Liver (tissue), 9 donors: Measurements from ENCODE around the gene SEMA5A. TPM values are rescaled to one million over a fixed set of nuclear protein-coding genes. Genes with fewer than 3 reads are reported as not detected.

Experiments
- DNase-seq: peaks from one replicate; pipeline ENCODE4 v3.0.0-alpha.2; 2017; ENCODE audit warnings: low spot score
- H3K27ac ChIP-seq, 2 donors: one replicate each; pipeline ENCODE4 v1.7.0; 2013; ENCODE audit warnings: inconsistent platforms in 2 of 2, low read length in 2 of 2, control low read depth in 1 of 2, low read depth in 1 of 2, mild to moderate bottlenecking in 1 of 2
- H3K27me3 ChIP-seq, 4 donors: one replicate each; pipeline versions ENCODE4 v1.6.1 to v1.7.0; 2013; ENCODE audit warnings: low read length in 3 of 4, inconsistent platforms in 1 of 4, mild to moderate bottlenecking in 1 of 4, moderate library complexity in 1 of 4; ENCODE audit not compliant: control insufficient read depth in 4 of 4, insufficient read depth in 4 of 4
- H3K36me3 ChIP-seq, 4 donors: one replicate each; pipeline versions ENCODE4 v1.6.1 to v1.7.0; 2013; ENCODE audit warnings: low read length in 3 of 4, mild to moderate bottlenecking in 3 of 4, low read depth in 1 of 4, moderate library complexity in 1 of 4; ENCODE audit not compliant: control insufficient read depth in 4 of 4, insufficient read depth in 3 of 4
- H3K4me1 ChIP-seq, 4 donors: one replicate each; pipeline versions ENCODE4 v1.6.1 to v1.7.0; 2013; ENCODE audit warnings: low read length in 3 of 4, mild to moderate bottlenecking in 3 of 4, moderate library complexity in 1 of 4; ENCODE audit not compliant: control insufficient read depth in 4 of 4, insufficient read depth in 4 of 4
- H3K4me3 ChIP-seq, 3 donors: one replicate each; pipeline versions ENCODE4 v1.6.1 to v1.7.0; 2013; ENCODE audit warnings: low read length in 3 of 3, control low read depth in 1 of 3, low read depth in 1 of 3, mild to moderate bottlenecking in 1 of 3
- H3K9ac ChIP-seq, 2 donors: one replicate each; pipeline ENCODE4 v1.7.0; 2013; ENCODE audit warnings: low read length in 2 of 2, mild to moderate bottlenecking in 2 of 2, moderate library complexity in 2 of 2, control low read depth in 1 of 2, low read depth in 1 of 2
- H3K9me3 ChIP-seq, 4 donors: one replicate each; pipeline versions ENCODE4 v1.6.1 to v1.7.0; 2013; ENCODE audit warnings: low read length in 3 of 4; ENCODE audit not compliant: control insufficient read depth in 4 of 4
- ATF3 ChIP-seq: IDR thresholded peaks from 2 replicates; pipeline ENCODE4 v1.6.1; 2016; ENCODE audit warnings: antibody characterized with exemption
- CTCF ChIP-seq: fragments of 150-350 bp; IDR thresholded peaks from 2 replicates; pipeline ENCODE4 v1.5.1; 2017; ENCODE audit warnings: improper control_type of control experiment, low read depth, low read length; ENCODE audit not compliant: missing input control
- FOXA1 ChIP-seq: IDR thresholded peaks from 2 replicates; pipeline ENCODE4 v1.6.1; 2016; ENCODE audit warnings: antibody characterized with exemption
- FOXA2 ChIP-seq: IDR thresholded peaks from 2 replicates; pipeline ENCODE4 v1.6.1; 2016; ENCODE audit warnings: antibody characterized with exemption
- GABPA ChIP-seq, 2 donors: IDR thresholded peaks in 1 of 2; conservative IDR thresholded peaks in 1 of 2; 2 replicates each; pipeline ENCODE4 v1.6.1; 2016; ENCODE audit warnings: antibody characterized with exemption in 2 of 2, mild to moderate bottlenecking in 1 of 2, moderate library complexity in 1 of 2
- HNF4A ChIP-seq, 2 donors: conservative IDR thresholded peaks; 2 replicates each; pipeline ENCODE4 v1.6.1; 2016; ENCODE audit warnings: antibody characterized with exemption in 2 of 2, mild to moderate bottlenecking in 2 of 2
- HNF4G ChIP-seq: IDR thresholded peaks from 2 replicates; pipeline ENCODE4 v1.6.1; 2016; ENCODE audit warnings: antibody characterized with exemption
- JUND ChIP-seq, 2 donors: IDR thresholded peaks; 2 replicates each; pipeline ENCODE4 v1.6.1; 2016; ENCODE audit warnings: antibody characterized with exemption in 2 of 2
- NR2F2 ChIP-seq: IDR thresholded peaks from 2 replicates; pipeline ENCODE4 v1.6.1; 2016; ENCODE audit warnings: antibody characterized with exemption
- RAD21 ChIP-seq, 2 donors: IDR thresholded peaks; 2 replicates each; pipeline ENCODE4 v1.6.1; 2016; ENCODE audit warnings: antibody characterized with exemption in 2 of 2, mild to moderate bottlenecking in 2 of 2
- REST ChIP-seq: IDR thresholded peaks from 2 replicates; pipeline ENCODE4 v1.6.1; 2016; ENCODE audit warnings: antibody characterized with exemption, mild to moderate bottlenecking
- RXRA ChIP-seq, 2 donors: IDR thresholded peaks; 2 replicates each; pipeline ENCODE4 v1.6.1; 2017 to 2018; ENCODE audit warnings: antibody characterized with exemption in 2 of 2, mild to moderate bottlenecking in 1 of 2
- TAF1 ChIP-seq: conservative IDR thresholded peaks from 2 replicates; pipeline ENCODE4 v1.6.1; 2016; ENCODE audit warnings: antibody characterized with exemption, mild to moderate bottlenecking
- YY1 ChIP-seq: IDR thresholded peaks from 2 replicates; pipeline ENCODE4 v1.6.1; 2016; ENCODE audit warnings: antibody characterized with exemption, mild to moderate bottlenecking
- ZBTB33 ChIP-seq: IDR thresholded peaks from 2 replicates; pipeline ENCODE4 v1.6.1; 2016; ENCODE audit warnings: antibody characterized with exemption
- WGBS: extraction: QIAGEN DNeasy Blood & Tissue Kit; methylation state at CpG from one replicate; pipeline ENCODE4 v1.1.7; 2013; 5-methylcytosine and 5-hydroxymethylcytosine counted together
- polyA plus RNA-seq, 2 donors: library from polyadenylated mRNA; stranded (reverse) in 1 of 2; unstranded in 1 of 2; fragments of 200-250 nt in 1 of 2; fragments of >200 nt in 1 of 2; fragmentation: Nextera tagmentation in 1 of 2; extraction: Ambion mirVana in 1 of 2; gene quantifications; one replicate each; pipeline versions ENCODE4 v1.2.1 to v1.2.3, GENCODE V29; 2013 to 2015
- total RNA-seq, 2 donors: library from RNA; depleted of rRNA; stranded (reverse); fragments of >200 nt; gene quantifications; one replicate each; pipeline ENCODE4 v1.2.3, GENCODE V29; 2014
- donor health status: healthy.
- donor health status: healthy.
- donor health status: healthy.
- donor health status: healthy.
- donor health status: healthy.

Gene SEMA5A
- total and polyA plus RNA-seq, 4 donors: 1.1 to 5.8 (median 3.2) TPM

GRCh38 chr5:9483779-9484178 is 62.1 kb downstream of the SEMA5A start:
- Histone ChIP-seq H3K27ac (no peak overlapping the region), H3K36me3 (no peaks in the 10 kb centered on the region), H3K27me3 (no peaks in the 10 kb centered on the region), H3K9ac (no peak overlapping the region), H3K9me3 (no peaks in the 10 kb centered on the region), H3K4me1 (no peaks in the 10 kb centered on the region), H3K4me3 (no peak overlapping the region)
- DNase-seq: no peak
- 81% methylated on average over 3 of the region's 3 CpGs for WGBS
- TF ChIP-seq HNF4A (conservative IDR thresholded peaks at IDR 0.05): no peak
- TF ChIP-seq YY1: no peak
- no peak for TF ChIP-seq FOXA1
- TF ChIP-seq ATF3: no peak

- no peak for DNase-seq
- no peak overlapping the region for H3K9ac ChIP-seq
- H3K36me3 ChIP-seq: no peaks in the 10 kb centered on the region
- H3K27me3 ChIP-seq: no peaks in the 10 kb centered on the region
- TF ChIP-seq FOXA2 (no peak), RAD21 (IDR thresholded peaks at IDR 0.05) (no peak), RXRA (IDR thresholded peaks at IDR 0.05) (no peak), TAF1 (no peak), REST (no peak), JUND (IDR thresholded peaks at IDR 0.05) (no peak), ATF3 (no peak), HNF4A (conservative IDR thresholded peaks at IDR 0.05) (no peak), FOXA1 (no peak), YY1 (no peak), HNF4G (no peak), GABPA (IDR thresholded peaks at IDR 0.05 in 1 of 2, conservative IDR thresholded peaks at IDR 0.05 in 1 of 2) (no peak)
- H3K27ac ChIP-seq: no peak overlapping the region
- 76% methylated on average over 3 of the region's 3 CpGs for WGBS
- H3K9me3 ChIP-seq: peaks cover 0 to 4% (median under 1%) of the 10 kb centered on the region in 4 donors
- no peaks in the 10 kb centered on the region for H3K4me1 ChIP-seq
- H3K4me3 ChIP-seq: no peak overlapping the region
Measured at GRCh38 chr5:9483243-9483642, 62.6 kb downstream of the SEMA5A start.

- Histone ChIP-seq H3K36me3 (no peaks in the 10 kb centered on the region), H3K27me3 (no peaks in the 10 kb centered on the region), H3K9ac (no peak overlapping the region), H3K4me1 (no peaks in the 10 kb centered on the region), H3K4me3 (no peak overlapping the region), H3K9me3 (peaks cover 0 to 10% (median 7%) of the 10 kb centered on the region in 4 donors), H3K27ac (no peak overlapping the region)
- 95% methylated on average over 2 of the region's 2 CpGs for WGBS
- no peak for TF ChIP-seq CTCF
- TF ChIP-seq ZBTB33: no peak
- no peak for TF ChIP-seq NR2F2
- TF ChIP-seq YY1: no peak
- TF ChIP-seq RXRA (IDR thresholded peaks at IDR 0.05): no peak
- DNase-seq: no peak
Measured at GRCh38 chr5:9482381-9482780, 63.5 kb downstream of the SEMA5A start.
